Ovary (tissue), 3 donors: ENCODE measurements around the gene PTPN1.

ENCODE experiments used
- CTCF ChIP-seq, 3 donors: fragments of 450-650 bp in 2 of 3; fragments of 200-600 bp in 1 of 3; IDR thresholded peaks; one replicate each; pipeline versions ENCODE4 v1.5.1 to v1.8.0; 2016 to 2022; ENCODE audit warnings: antibody characterized with exemption in 3 of 3, mild to moderate bottlenecking in 1 of 3
- POLR2A ChIP-seq: fragments of 450-650 bp; IDR thresholded peaks from one replicate; pipeline ENCODE4 v1.6.1; 2017; ENCODE audit warnings: antibody characterized with exemption, mild to moderate bottlenecking, moderate library complexity
- donor health status: DM: no; HTN: no; CAD: no.

DNA sequence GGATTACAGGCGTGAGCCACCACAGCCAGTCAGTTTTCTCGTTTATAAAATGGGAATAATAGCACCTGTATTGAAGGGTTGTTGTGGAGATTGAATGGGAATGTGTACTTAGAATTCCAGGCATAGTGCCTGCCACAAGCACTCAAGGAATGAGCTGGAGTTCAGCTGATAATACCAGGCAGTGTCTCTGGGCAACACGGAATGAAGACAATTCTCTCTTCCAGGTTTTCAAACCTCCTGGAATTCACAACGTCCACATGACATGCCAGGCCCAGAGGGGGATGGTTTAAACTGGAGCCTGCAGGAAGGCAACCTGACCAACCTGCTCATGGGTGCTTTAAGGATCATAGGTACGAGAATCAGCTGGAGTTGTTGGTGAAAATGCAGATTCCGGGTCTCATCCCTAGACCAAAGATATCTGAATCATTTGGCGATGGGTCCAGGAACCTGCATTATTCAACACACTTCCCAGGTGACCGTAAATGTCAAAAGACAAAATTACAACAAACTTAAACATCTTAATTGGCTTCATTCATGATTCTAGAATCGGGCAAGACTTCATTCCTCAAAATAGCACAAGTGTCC is 1.9 kb upstream of the PTPN1 start:
- TF ChIP-seq POLR2A (no peak), CTCF (IDR thresholded peaks at IDR 0.05) (no peak)
